Fibroblast of the aortic adventitia (primary cell): Measurements from ENCODE around the gene ABCB1. TPM values are rescaled to one million over a fixed set of nuclear protein-coding genes. Genes with fewer than 3 reads are reported as not detected.

Experiments
- DNase-seq: peaks from one replicate; pipeline ENCODE4 v3.0.0-alpha.2; 2010; ENCODE audit warnings: low read depth
- H3K4me3 ChIP-seq: 2 replicates; pipeline ENCODE4 v1.5.1; 2011; ENCODE audit warnings: low read depth, mild to moderate bottlenecking, control low read depth, low read length, moderate library complexity
- CTCF ChIP-seq: IDR thresholded peaks from 2 replicates; pipeline ENCODE4 v1.5.1; 2011; ENCODE audit warnings: mild to moderate bottlenecking, low read length, control low read depth, inconsistent platforms; ENCODE audit not compliant: insufficient read depth
- total RNA-seq: library from RNA; depleted of rRNA; stranded (reverse); fragments of >200 nt; gene quantifications from 2 replicates; pipeline ENCODE4 v1.2.3, GENCODE V29; 2012; ENCODE audit warnings: low replicate concordance

The ABCB1 gene
- total RNA-seq, 1 donor = 0.36 TPM

DNA sequence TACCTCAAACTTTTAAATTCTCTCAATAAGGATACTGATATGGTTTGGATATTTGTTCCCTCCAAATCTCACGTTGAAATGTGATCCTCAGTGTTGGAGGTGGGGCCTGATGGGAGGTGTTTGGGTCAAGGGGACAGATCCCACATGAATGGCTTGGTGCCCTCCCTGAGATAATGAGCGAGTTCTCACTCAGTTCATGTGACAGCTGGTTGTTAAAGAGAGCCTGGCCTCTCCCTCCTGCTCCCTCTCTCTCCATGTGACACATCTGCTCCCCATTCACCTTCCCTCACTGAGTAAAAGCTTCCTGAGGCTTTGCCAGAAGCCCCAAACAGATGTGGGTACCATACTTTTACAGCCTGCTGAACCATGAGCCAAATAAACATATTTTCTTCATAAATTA is 144.4 kb downstream of the ABCB1 start:
- TF ChIP-seq CTCF = no peak
- no peak for DNase-seq
- no peak overlapping the region for H3K4me3 ChIP-seq

Other genes starting within 250 kb of the ABCB1 start
- 0.81 TPM in 1 of 2 replicates, not detected in the other for gene ABCB4, start 125.2 kb downstream of the ABCB1 start, total RNA-seq
- 0.27 and 3.1 TPM in 2 replicates for gene RUNDC3B, start 27.5 kb upstream of the ABCB1 start, total RNA-seq